CD14-positive monocyte (primary cell): ENCODE measurements around the gene UBE2J2. TPM values are rescaled to one million over a fixed set of nuclear protein-coding genes. Genes with fewer than 3 reads are reported as not detected.

ENCODE experiments used
- DNase-seq, 3 donors: peaks; one replicate each; pipeline ENCODE4 v3.0.0-alpha.2; 2011 to 2022
- H2AFZ ChIP-seq: 2 replicates; pipeline ENCODE4 v1.6.0; 2012; ENCODE audit warnings: mild to moderate bottlenecking, low read depth, low read length, inconsistent platforms; ENCODE audit not compliant: insufficient read depth, poor library complexity, severe bottlenecking
- H3K27ac ChIP-seq, 2 donors: 1 replicate in 1 of 2; 2 replicates in 1 of 2; pipeline ENCODE4 v1.5.1; 2012 to 2013; ENCODE audit warnings: low read length in 2 of 2, control low read depth in 1 of 2, inconsistent platforms in 1 of 2, low read depth in 1 of 2, mild to moderate bottlenecking in 1 of 2
- H3K27me3 ChIP-seq, 2 donors: one replicate each; pipeline versions ENCODE4 v1.6.0 to v1.6.1; 2011 to 2013; ENCODE audit warnings: low read length in 2 of 2; ENCODE audit not compliant: control insufficient read depth in 2 of 2, insufficient read depth in 2 of 2
- H3K36me3 ChIP-seq, 2 donors: replicated peaks in 1 of 2; 1 replicate in 1 of 2; 2 replicates in 1 of 2; pipeline versions ENCODE4 v1.5.1 to v1.6.1; 2012 to 2013; ENCODE audit warnings: low read length in 2 of 2, control low read depth in 1 of 2, inconsistent platforms in 1 of 2, mild to moderate bottlenecking in 1 of 2; ENCODE audit not compliant: insufficient read depth in 2 of 2, control insufficient read depth in 1 of 2
- H3K4me1 ChIP-seq, 2 donors: 1 replicate in 1 of 2; 2 replicates in 1 of 2; pipeline versions ENCODE4 v1.5.1 to v1.6.1; 2012 to 2013; ENCODE audit warnings: low read length in 2 of 2, control low read depth in 1 of 2, inconsistent platforms in 1 of 2, mild to moderate bottlenecking in 1 of 2, moderate library complexity in 1 of 2; ENCODE audit not compliant: insufficient read depth in 2 of 2, control insufficient read depth in 1 of 2
- H3K4me2 ChIP-seq: replicated peaks from 2 replicates; pipeline ENCODE3; 2012; ENCODE audit warnings: low read length, moderate library complexity, mild to moderate bottlenecking; ENCODE audit not compliant: poor library complexity, severe bottlenecking; ENCODE audit errors: extremely low read depth
- H3K4me3 ChIP-seq, 3 experiments: fragments of 200-600 bp in 1 of 3; sonication (generic) in 1 of 3; replicated peaks in 1 of 3; 1 replicate in 2 of 3; 2 replicates in 1 of 3; pipeline ENCODE4 v1.5.1; 2011 to 2013; ENCODE audit warnings: low read length in 3 of 3, mild to moderate bottlenecking in 3 of 3, control low read depth in 2 of 3, low read depth in 2 of 3, inconsistent platforms in 1 of 3, moderate library complexity in 1 of 3
- H3K79me2 ChIP-seq: 2 replicates; pipeline ENCODE4 v1.6.0; 2012; ENCODE audit warnings: mild to moderate bottlenecking, control low read depth, inconsistent platforms, low read length, moderate library complexity; ENCODE audit not compliant: insufficient read depth
- H3K9ac ChIP-seq: 2 replicates; pipeline ENCODE4 v1.6.0; 2017; ENCODE audit warnings: low read length, mild to moderate bottlenecking; ENCODE audit not compliant: insufficient read depth, poor library complexity, severe bottlenecking
- H3K9me3 ChIP-seq, 2 donors: replicated peaks in 1 of 2; 1 replicate in 1 of 2; 2 replicates in 1 of 2; pipeline versions ENCODE4 v1.5.1 to v1.6.1; 2012 to 2013; ENCODE audit warnings: low read length in 2 of 2, control low read depth in 1 of 2; ENCODE audit not compliant: control insufficient read depth in 1 of 2, insufficient read depth in 1 of 2
- H4K20me1 ChIP-seq: 2 replicates; pipeline ENCODE4 v1.6.0; 2012; ENCODE audit warnings: mild to moderate bottlenecking, low read length, control low read depth, moderate library complexity; ENCODE audit not compliant: insufficient read depth
- H3K27ac Mint-ChIP-seq, 7 donors: one replicate each; pipeline ENCODE4 v1.8.0; 2020; ENCODE audit warnings: mild to moderate bottlenecking in 7 of 7, mixed read lengths in 7 of 7, moderate library complexity in 6 of 7, inconsistent platforms in 2 of 7
- H3K27me3 Mint-ChIP-seq, 3 donors: one replicate each; pipeline ENCODE4 v1.8.0; 2021 to 2022; ENCODE audit warnings: low read depth in 3 of 3, mild to moderate bottlenecking in 3 of 3, mixed read lengths in 3 of 3, moderate library complexity in 3 of 3, inconsistent platforms in 1 of 3
- H3K36me3 Mint-ChIP-seq, 2 donors: one replicate each; pipeline ENCODE4 v1.8.0; 2020; ENCODE audit warnings: mixed read lengths in 2 of 2, inconsistent platforms in 1 of 2, mild to moderate bottlenecking in 1 of 2
- H3K4me1 Mint-ChIP-seq: one replicate; pipeline ENCODE4 v1.8.0; 2020; ENCODE audit warnings: mild to moderate bottlenecking, mixed read lengths
- H3K4me3 Mint-ChIP-seq, 2 donors: one replicate each; pipeline ENCODE4 v1.8.0; 2020; ENCODE audit warnings: mild to moderate bottlenecking in 2 of 2, mixed read lengths in 2 of 2, moderate library complexity in 1 of 2
- H3K9me3 Mint-ChIP-seq, 7 donors: one replicate each; pipeline ENCODE4 v1.8.0; 2020 to 2022; ENCODE audit warnings: mixed read lengths in 7 of 7, mild to moderate bottlenecking in 6 of 7, moderate library complexity in 6 of 7, inconsistent platforms in 2 of 7
- WGBS: methylation state at CpG from one replicate; pipeline ENCODE4 v1.1.5; 2013; ENCODE audit warnings: missing lambda C conversion rate; ENCODE audit not compliant: insufficient coverage; 5-methylcytosine and 5-hydroxymethylcytosine counted together
- intact Hi-C, 2 donors: fragments of 100-400 bp; cut with micrococcal nuclease; formaldehyde crosslinking; loops; one replicate each; pipeline versions ENCODE4 v1.15.0 to v1.15.1; 2023
- polyA plus RNA-seq, 3 donors: library from polyadenylated mRNA; depleted of rRNA in 1 of 3; unstranded in 2 of 3; stranded (reverse) in 1 of 3; fragments of 300-500 nt in 2 of 3; fragments of >200 nt in 1 of 3; fragmentation: Illumina TruSeq in 2 of 3; gene quantifications; 1 replicate in 2 of 3; 2 replicates in 1 of 3; pipeline ENCODE4 v1.2.3, GENCODE V29; 2012 to 2021
- TF ChIP-seq, protein P1 (sequence below): fragments of 200-600 bp; IDR thresholded peaks from one replicate; pipeline ENCODE4 v1.8.0; 2022; ENCODE audit warnings: antibody characterized with exemption, mild to moderate bottlenecking

UBE2J2 gene
- polyA plus RNA-seq, 3 donors: 36.5 to 83.2 (median 72.1) TPM

DNA sequence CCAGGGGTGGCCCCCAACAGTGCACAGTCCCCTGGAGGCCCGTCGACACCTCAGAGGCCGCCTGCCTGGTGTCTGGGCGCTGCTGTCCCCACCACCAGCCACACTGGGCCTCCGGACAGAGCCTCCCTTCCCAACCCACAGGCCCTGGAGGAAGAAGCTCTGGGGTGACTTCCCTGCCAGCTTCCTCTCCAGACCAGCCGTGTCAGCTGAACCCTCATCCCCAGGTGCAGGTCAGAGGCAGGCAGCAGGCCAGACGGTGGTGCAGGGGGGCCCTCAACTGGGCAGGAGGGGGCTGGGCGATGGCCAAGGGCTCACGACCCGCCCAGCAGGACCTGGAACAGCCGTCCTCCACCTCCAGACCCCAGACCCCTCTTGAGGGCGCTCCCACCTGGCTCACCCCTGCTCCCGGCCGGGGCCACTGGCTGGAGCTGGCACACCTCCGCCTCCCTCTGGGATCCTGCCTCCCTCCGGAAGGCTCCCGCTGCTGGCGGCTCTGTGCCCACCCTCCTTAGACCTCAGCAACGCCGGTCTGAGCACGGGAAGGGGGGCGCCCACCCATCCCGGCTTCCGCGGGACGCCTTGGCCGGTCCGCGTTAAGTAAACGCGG lies 67.8 kb downstream of the UBE2J2 start:
- Mint-ChIP-seq H3K27me3 (peaks cover 40 to 74% (median 46%) of the 10 kb centered on the region in 3 donors), H3K36me3 (peaks cover 0 to 1% of the 10 kb centered on the region in 2 donors), H3K9me3 (peaks cover 0 to 3% (median 2%) of the 10 kb centered on the region in 7 donors), H3K4me3 (no peak overlapping the region), H3K27ac (no peak overlapping the region), H3K4me1 (peaks cover 5% of the 10 kb centered on the region)
- no peaks in the 10 kb centered on the region for H3K36me3 ChIP-seq
- H3K27ac ChIP-seq: no peak overlapping the region
- H3K4me2 ChIP-seq: no peak overlapping the region
- H3K9ac ChIP-seq: no peak overlapping the region
- TF ChIP-seq, protein P1, sequence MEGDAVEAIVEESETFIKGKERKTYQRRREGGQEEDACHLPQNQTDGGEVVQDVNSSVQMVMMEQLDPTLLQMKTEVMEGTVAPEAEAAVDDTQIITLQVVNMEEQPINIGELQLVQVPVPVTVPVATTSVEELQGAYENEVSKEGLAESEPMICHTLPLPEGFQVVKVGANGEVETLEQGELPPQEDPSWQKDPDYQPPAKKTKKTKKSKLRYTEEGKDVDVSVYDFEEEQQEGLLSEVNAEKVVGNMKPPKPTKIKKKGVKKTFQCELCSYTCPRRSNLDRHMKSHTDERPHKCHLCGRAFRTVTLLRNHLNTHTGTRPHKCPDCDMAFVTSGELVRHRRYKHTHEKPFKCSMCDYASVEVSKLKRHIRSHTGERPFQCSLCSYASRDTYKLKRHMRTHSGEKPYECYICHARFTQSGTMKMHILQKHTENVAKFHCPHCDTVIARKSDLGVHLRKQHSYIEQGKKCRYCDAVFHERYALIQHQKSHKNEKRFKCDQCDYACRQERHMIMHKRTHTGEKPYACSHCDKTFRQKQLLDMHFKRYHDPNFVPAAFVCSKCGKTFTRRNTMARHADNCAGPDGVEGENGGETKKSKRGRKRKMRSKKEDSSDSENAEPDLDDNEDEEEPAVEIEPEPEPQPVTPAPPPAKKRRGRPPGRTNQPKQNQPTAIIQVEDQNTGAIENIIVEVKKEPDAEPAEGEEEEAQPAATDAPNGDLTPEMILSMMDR: no peak
- no peak overlapping the region for H3K4me3 ChIP-seq
- H3K79me2 ChIP-seq: no peaks in the 10 kb centered on the region
- H3K9me3 ChIP-seq: no peaks in the 10 kb centered on the region
- no peak for DNase-seq
- H3K4me1 ChIP-seq: no peaks in the 10 kb centered on the region
- 11% methylated on average over 30 of the region's 31 CpGs for WGBS
- no peaks in the 10 kb centered on the region for H4K20me1 ChIP-seq
- H3K27me3 ChIP-seq: peaks cover 7 to 49% of the 10 kb centered on the region in 2 donors
- no peak overlapping the region for H2AFZ ChIP-seq
- intact Hi-C loops: no loop called here

- Mint-ChIP-seq H3K36me3 (peaks cover 0 to 1% of the 10 kb centered on the region in 2 donors), H3K9me3 (peaks cover 0 to 3% (median 2%) of the 10 kb centered on the region in 7 donors), H3K27me3 (peaks cover 45 to 77% (median 50%) of the 10 kb centered on the region in 3 donors), H3K4me3 (no peak overlapping the region), H3K4me1 (peaks cover 5% of the 10 kb centered on the region), H3K27ac (no peak overlapping the region)
- H2AFZ ChIP-seq: no peak overlapping the region
- intact Hi-C loops: no loop called here
- H3K4me3 ChIP-seq: no peak overlapping the region
- DNase-seq: no peak
- no peak overlapping the region for H3K27ac ChIP-seq
- no peak overlapping the region for H3K4me2 ChIP-seq
- no peaks in the 10 kb centered on the region for H3K36me3 ChIP-seq
- no peaks in the 10 kb centered on the region for H3K4me1 ChIP-seq
- WGBS: 85% methylated on average over 16 of the region's 19 CpGs
- H3K27me3 ChIP-seq: peaks cover 7 to 55% of the 10 kb centered on the region in 2 donors
- TF ChIP-seq, protein P1: no peak
- H3K79me2 ChIP-seq: no peaks in the 10 kb centered on the region
- no peaks in the 10 kb centered on the region for H4K20me1 ChIP-seq
- H3K9ac ChIP-seq: no peak overlapping the region
- H3K9me3 ChIP-seq: no peaks in the 10 kb centered on the region
Observed at GRCh38 chr1:1204998-1205768, 68.5 kb downstream of the UBE2J2 start.
